Measurements from ENCODE around the gene BRIP1.

DNA sequence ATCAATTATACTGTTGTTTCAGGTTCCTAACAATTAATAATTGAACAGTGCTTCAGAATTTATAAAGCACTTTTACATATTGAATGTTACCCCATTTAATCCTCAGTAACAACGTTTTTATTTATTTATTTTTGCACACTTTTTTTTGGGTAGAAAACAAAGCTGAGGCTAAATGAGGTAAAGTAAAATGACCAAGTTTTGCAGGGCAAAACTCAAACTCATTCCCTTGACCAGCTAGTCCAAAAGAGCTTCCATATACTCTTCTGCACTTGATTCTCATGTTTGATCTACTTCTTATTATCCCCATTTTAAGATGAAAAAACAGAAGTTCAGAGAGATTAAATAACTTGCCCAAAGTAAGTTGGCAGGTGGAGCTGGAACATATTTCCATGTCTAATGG lies 191.2 kb downstream of the BRIP1 start:
- TF ChIP-seq, protein P1, sequence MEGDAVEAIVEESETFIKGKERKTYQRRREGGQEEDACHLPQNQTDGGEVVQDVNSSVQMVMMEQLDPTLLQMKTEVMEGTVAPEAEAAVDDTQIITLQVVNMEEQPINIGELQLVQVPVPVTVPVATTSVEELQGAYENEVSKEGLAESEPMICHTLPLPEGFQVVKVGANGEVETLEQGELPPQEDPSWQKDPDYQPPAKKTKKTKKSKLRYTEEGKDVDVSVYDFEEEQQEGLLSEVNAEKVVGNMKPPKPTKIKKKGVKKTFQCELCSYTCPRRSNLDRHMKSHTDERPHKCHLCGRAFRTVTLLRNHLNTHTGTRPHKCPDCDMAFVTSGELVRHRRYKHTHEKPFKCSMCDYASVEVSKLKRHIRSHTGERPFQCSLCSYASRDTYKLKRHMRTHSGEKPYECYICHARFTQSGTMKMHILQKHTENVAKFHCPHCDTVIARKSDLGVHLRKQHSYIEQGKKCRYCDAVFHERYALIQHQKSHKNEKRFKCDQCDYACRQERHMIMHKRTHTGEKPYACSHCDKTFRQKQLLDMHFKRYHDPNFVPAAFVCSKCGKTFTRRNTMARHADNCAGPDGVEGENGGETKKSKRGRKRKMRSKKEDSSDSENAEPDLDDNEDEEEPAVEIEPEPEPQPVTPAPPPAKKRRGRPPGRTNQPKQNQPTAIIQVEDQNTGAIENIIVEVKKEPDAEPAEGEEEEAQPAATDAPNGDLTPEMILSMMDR (IDR thresholded peaks at IDR 0.05) = no peak
- no peak for TF ChIP-seq POLR2AphosphoS5 (IDR thresholded peaks at IDR 0.05)

Measured in prostate gland (tissue), 2 donors.